ENCODE data around the gene ARVCF. TPM values are rescaled to one million over a fixed set of nuclear protein-coding genes. Genes with fewer than 3 reads are reported as not detected.

The ARVCF gene
- total and polyA plus RNA-seq, 9 of the 15 experiments (the other 6 are each of a cell fraction or from before 2014, with no cell fraction given) = 0.03 to 97.4 (median 15.6) TPM

DNA sequence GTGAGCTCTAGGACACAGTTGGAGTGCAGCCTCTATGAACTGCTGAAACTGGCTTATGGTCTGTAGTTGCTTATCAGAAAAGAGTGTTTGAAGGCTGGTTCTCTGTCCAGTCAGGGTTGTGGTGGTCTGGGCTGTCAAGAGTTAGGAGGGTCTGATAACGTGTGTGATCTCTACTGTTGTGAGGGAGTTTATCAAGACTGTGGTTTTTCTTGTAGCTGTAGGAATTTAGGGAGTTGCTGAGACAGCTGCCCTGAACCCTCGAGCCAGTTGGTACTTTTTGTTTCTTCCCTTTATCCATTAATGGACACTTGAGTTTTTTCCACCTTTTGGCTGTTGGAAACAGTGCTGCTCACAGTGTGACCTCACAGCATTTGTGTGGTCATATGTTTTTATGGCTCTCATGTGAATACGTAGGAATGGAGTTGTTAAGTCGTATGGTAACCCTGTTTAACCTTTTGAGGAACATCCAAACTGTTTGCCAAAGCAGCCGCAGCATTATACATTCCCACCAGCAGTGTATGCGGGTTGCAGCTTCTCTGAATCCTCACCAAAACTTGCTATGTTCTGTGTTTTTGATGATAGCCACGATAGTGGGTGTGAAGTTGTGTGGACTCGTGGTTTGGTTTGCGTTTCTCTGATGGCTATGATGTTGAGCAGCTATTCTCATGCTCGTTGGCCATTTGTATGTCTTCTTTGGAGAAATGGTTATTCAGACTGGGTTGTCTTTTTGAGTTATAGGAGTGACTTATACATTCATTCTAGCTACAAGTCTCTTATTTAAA, 42.6 kb upstream of the ARVCF start (continued):
- TF ChIP-seq, protein P1, sequence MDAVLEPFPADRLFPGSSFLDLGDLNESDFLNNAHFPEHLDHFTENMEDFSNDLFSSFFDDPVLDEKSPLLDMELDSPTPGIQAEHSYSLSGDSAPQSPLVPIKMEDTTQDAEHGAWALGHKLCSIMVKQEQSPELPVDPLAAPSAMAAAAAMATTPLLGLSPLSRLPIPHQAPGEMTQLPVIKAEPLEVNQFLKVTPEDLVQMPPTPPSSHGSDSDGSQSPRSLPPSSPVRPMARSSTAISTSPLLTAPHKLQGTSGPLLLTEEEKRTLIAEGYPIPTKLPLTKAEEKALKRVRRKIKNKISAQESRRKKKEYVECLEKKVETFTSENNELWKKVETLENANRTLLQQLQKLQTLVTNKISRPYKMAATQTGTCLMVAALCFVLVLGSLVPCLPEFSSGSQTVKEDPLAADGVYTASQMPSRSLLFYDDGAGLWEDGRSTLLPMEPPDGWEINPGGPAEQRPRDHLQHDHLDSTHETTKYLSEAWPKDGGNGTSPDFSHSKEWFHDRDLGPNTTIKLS (IDR thresholded peaks at IDR 0.05; ENCODE audit: borderline replicate concordance, low read depth) = peak; percentile 65; the same call in 1 of the 2 replicates
- TF ChIP-seq, protein P2, sequence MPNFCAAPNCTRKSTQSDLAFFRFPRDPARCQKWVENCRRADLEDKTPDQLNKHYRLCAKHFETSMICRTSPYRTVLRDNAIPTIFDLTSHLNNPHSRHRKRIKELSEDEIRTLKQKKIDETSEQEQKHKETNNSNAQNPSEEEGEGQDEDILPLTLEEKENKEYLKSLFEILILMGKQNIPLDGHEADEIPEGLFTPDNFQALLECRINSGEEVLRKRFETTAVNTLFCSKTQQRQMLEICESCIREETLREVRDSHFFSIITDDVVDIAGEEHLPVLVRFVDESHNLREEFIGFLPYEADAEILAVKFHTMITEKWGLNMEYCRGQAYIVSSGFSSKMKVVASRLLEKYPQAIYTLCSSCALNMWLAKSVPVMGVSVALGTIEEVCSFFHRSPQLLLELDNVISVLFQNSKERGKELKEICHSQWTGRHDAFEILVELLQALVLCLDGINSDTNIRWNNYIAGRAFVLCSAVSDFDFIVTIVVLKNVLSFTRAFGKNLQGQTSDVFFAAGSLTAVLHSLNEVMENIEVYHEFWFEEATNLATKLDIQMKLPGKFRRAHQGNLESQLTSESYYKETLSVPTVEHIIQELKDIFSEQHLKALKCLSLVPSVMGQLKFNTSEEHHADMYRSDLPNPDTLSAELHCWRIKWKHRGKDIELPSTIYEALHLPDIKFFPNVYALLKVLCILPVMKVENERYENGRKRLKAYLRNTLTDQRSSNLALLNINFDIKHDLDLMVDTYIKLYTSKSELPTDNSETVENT (CRISPR knock-in tag; IDR thresholded peaks at IDR 0.05) = peak; percentile 75
- no peak for TF ChIP-seq PURB (CRISPR knock-in tag; IDR thresholded peaks at IDR 0.05; ENCODE audit: low read depth)
- TF ChIP-seq, protein P3, sequence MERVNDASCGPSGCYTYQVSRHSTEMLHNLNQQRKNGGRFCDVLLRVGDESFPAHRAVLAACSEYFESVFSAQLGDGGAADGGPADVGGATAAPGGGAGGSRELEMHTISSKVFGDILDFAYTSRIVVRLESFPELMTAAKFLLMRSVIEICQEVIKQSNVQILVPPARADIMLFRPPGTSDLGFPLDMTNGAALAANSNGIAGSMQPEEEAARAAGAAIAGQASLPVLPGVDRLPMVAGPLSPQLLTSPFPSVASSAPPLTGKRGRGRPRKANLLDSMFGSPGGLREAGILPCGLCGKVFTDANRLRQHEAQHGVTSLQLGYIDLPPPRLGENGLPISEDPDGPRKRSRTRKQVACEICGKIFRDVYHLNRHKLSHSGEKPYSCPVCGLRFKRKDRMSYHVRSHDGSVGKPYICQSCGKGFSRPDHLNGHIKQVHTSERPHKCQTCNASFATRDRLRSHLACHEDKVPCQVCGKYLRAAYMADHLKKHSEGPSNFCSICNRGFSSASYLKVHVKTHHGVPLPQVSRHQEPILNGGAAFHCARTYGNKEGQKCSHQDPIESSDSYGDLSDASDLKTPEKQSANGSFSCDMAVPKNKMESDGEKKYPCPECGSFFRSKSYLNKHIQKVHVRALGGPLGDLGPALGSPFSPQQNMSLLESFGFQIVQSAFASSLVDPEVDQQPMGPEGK (CRISPR knock-in tag; IDR thresholded peaks at IDR 0.05; ENCODE audit: borderline replicate concordance) = no peak
- peak; percentile 75 for TF ChIP-seq ARID2 (IDR thresholded peaks at IDR 0.05)
- peak; percentile 77 for TF ChIP-seq THRB (CRISPR knock-in tag; conservative IDR thresholded peaks at IDR 0.05)
- TF ChIP-seq ZC3H11A (IDR thresholded peaks at IDR 0.05; ENCODE audit: low read depth, low read length) = no peak; the same call in 1 of the 2 replicates
- peak; percentile 17; the same call in 1 of the 2 replicates for TF ChIP-seq OTX1 (CRISPR knock-in tag; IDR thresholded peaks at IDR 0.05)
- TF ChIP-seq CREB1 (IDR thresholded peaks at IDR 0.05) = peak; percentile 81
- TF ChIP-seq CREB1 (CRISPR knock-in tag; IDR thresholded peaks at IDR 0.05) = no peak
- TF ChIP-seq GTF2A2 (tag; IDR thresholded peaks at IDR 0.05) = no peak
- TF ChIP-seq RUNX1 (IDR thresholded peaks at IDR 0.05; ENCODE audit: low read depth) = peak; percentile 24; the same call in 1 of the 2 replicates
- TF ChIP-seq LEF1 (IDR thresholded peaks at IDR 0.05) = peak; percentile 79; the same call in 1 of the 2 replicates
- peak; percentile 46; the same call in 1 of the 2 replicates for TF ChIP-seq KLF6 (CRISPR knock-in tag; IDR thresholded peaks at IDR 0.05; ENCODE audit: borderline replicate concordance)
- TF ChIP-seq, protein P4, sequence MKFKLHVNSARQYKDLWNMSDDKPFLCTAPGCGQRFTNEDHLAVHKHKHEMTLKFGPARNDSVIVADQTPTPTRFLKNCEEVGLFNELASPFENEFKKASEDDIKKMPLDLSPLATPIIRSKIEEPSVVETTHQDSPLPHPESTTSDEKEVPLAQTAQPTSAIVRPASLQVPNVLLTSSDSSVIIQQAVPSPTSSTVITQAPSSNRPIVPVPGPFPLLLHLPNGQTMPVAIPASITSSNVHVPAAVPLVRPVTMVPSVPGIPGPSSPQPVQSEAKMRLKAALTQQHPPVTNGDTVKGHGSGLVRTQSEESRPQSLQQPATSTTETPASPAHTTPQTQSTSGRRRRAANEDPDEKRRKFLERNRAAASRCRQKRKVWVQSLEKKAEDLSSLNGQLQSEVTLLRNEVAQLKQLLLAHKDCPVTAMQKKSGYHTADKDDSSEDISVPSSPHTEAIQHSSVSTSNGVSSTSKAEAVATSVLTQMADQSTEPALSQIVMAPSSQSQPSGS (CRISPR knock-in tag; IDR thresholded peaks at IDR 0.05) = no peak
- TF ChIP-seq TAF7 (tag; IDR thresholded peaks at IDR 0.05) = no peak
- no peak for TF ChIP-seq BDP1 (IDR thresholded peaks at IDR 0.05; ENCODE audit: insufficient read depth, insufficient read length)
- no peak for TF ChIP-seq ETS1 (conservative IDR thresholded peaks at IDR 0.05; ENCODE audit: control insufficient read depth, low read depth, low read length)

Measured in K562 (cell line).